HG03457 (cell line): ENCODE data around the gene TICRR.
"Not testable (repeated sequence)": the region's sequence is repeated elsewhere in the genome, so short reads cannot be mapped to it uniquely, and the experiment has no call there.

Experiments
- ATAC-seq: cut with Tn5 transposase; IDR thresholded peaks from one replicate; pipeline ENCODE4 v1.9.1; 2021; ENCODE audit warnings: moderate number of reproducible peaks; ENCODE audit not compliant: unreplicated experiment

TICRR gene

GRCh38 chr15:89575146-89575655, at the start of gene TICRR:
TSS of gene TICRR (plus strand) at chr15:89575469. CDS start at chr15:89575587, 118 bp downstream.
- ATAC-seq, result peak; percentile 93

DNA sequence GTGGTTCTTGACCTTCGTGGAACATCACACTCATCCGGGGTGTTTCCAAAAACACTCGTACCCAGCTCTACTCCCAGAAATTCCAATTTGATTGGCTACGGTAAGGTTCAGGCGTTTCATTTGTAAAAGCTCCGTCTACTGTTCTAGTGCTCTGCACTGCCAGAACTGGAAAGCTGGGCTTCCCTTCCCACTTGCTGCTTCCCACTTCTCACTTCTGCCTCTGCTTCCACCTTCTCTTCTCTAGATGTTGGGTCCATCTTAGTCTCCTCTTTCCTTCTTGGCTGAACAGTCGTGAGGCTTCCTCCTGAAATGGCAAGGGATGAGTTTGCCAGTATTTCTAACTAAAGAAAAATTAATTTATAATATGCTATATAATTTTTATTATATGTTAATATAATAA, 49.1 kb upstream of the TICRR start:
- ATAC-seq, result no peak

GRCh38 chr15:89526601-89527441, 48.4 kb upstream of the TICRR start:
- ATAC-seq, result no peak

GRCh38 chr15:89528757-89529352, 46.4 kb upstream of the TICRR start:
- ATAC-seq, result no peak

GRCh38 chr15:89530976-89531375, 44.3 kb upstream of the TICRR start:
- no peak for ATAC-seq

- ATAC-seq, result no peak
Measured at GRCh38 chr15:89531796-89532537, 43.3 kb upstream of the TICRR start.

- no peak for ATAC-seq
Measured at GRCh38 chr15:89533861-89534544, 41.3 kb upstream of the TICRR start.

DNA sequence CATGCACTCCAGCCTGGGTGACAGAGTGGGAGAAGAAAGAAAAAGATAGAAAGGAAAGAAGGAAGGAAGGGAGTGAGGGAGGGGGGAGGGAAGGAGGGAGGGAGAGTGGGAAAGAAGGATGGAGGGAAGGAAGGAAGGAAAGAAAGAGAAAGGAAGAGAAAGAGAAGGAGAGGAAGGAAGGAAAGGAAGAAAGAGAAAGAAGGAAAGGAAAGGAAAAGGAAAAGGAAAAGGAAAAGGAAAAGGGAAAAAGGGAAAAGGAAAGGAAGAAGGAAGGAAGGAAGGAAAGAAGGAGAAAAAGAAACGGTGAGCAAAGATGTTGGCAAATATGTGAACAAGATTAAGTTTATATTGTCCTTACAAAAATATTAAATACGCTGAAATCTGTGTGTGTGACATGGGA, 36.2 kb upstream of the TICRR start:
- ATAC-seq, result no peak

DNA sequence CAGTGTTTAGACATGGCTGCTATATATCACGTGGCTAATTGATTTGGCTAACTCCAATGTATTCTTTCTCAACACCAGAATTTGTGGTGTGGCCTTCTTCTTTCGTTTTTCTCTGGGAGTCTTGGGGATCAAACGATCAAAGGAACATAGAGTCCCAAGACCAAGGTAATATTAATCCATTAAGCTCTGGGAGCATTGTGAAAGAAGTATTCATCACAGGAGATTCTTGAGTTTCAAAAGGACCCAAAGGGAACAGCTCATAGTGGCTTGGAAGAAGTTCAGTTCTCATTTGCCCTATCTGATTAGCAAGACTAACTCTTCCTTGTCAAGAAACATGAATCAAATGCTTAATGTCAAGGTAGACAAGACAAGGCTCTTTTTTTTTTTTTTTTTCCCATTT, 32.9 kb upstream of the TICRR start:
- no peak for ATAC-seq

DNA sequence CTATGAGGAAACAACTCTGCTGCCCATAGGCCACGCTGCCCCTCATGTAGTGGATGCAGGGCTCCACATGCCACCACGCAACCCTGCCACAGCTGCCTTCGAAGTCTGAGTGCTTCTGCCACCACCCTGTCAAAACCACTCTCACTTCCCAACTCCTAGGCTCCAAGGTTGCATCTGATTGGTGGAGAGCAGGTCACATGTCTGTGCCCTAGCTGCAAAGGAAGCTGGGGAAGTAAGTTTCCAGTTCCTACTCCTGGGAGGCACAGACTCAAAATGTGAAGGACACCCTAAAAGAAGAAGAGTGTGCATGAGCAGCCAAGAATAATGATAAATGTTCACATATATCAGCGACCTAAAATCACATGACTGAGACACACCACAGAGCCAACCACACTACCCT, 31.9 kb upstream of the TICRR start:
- no peak for ATAC-seq

GRCh38 chr15:89549138-89549537, 26.1 kb upstream of the TICRR start:
- not testable (repeated sequence) for ATAC-seq

- no peak for ATAC-seq
Measured at GRCh38 chr15:89550427-89550826, 24.8 kb upstream of the TICRR start.

GRCh38 chr15:89551550-89551949, 23.7 kb upstream of the TICRR start:
- ATAC-seq, result no peak

DNA sequence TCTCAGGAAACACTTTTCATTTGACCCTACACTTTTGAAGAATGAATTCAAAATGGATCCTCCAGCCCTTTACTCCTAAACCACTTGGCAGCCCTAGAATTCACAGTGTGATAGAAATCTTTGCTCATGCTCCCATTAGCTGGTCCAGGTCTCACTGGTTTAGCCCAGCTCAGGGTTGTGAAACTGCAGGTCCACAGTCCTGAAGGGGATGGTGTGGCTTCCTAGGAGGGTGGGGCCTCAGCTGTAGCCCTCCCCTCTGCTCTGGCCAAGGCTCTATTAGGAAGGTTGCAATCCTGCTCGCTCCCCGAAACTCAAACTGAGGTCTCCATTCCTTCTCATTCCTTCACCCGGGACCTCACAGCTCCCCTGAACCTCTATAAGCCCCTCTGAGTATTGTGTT, 21.6 kb upstream of the TICRR start:
- ATAC-seq, result no peak

DNA sequence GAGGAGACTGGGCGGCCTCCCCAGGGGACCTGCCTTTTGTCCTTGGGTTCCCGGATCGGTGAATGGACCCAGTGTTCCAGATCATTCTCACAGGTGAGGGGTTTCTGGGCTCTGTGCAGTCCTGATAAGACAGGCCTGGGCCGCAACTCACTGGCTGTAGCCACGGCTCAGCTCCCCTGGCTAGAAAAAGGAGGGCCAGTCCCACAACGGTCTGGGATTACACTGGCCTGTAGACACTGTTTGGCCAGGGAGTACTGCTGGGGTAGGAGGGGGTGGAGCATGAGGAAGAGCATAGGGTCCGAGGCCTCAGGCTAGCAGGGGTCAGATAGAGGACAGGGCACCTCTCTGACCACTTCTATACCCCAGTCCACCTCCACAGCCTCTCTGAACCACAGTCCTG, 21.0 kb upstream of the TICRR start:
- no peak for ATAC-seq

DNA sequence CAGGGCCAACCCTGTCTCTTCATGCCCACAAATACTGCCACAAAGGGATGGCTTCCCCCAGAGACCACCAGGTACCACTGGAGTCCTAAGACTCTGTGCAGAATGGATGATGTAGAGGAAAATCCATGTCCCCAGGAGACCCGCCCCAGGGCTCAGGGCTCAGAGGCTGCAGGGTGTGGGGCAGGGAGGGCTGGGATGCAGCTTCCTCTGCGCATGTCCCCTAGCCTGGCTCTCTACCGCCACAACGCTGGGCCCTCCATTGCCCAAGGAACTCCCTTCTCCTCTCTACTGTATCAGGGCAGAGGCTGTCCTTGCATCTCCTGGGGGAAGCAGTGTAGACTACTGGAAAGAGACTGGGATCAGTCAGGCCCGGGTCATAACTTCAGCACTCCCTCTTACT, 19.5 kb upstream of the TICRR start:
- ATAC-seq, result no peak

GRCh38 chr15:89556413-89557262, 18.6 kb upstream of the TICRR start:
- no peak for ATAC-seq

DNA sequence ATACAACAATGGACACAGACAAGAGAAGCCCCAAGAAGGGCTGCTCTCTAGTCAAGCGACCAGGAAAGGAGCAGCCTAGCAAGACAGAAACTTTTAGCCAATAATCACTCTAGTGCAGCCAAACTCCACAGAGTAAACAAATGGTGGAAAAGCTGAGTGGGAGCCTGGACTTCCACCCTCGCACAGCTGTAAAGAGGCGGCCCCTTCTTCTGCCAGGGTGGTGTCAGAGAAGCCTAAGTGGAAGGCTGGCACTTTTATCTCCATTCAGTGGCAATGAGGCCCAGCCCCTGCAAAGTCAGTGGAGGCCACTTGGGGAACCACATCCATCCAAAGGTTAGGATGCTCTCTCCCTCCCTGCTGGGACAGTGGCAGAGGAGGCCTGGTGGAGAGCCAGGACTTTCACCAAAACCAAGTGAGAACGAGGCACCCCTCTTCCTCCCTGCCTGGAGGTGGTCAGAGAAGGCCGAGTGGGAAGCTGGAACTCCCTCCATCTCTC, 15.5 kb upstream of the TICRR start:
- no peak for ATAC-seq

DNA sequence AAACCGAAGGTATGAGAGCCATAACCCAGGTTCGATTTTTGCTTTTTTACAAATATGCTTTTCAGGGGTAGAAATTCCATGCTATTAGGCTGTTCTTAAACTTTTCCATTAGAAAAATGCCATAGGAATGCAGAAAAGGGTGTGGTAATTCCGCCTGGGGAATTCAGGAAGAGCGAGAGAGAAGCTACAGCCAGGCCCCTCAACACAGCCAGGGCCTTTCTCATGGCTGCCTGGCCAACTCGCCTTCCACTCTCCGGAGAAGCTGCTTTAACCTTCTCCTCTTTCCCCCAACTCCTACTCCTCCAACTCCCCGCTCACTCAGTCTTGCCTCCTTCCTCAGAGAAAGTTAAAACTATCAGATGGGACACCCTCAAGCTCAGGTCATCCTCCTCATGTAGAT, 9.1 kb upstream of the TICRR start:
- ATAC-seq, result no peak
